GM12801 (cell line): ENCODE results near the gene KIFAP3.

Source experiments
- TF ChIP-seq, protein P1 (sequence below): IDR thresholded peaks from one replicate; pipeline ENCODE4 v1.5.1; 2011; ENCODE audit warnings: control low read depth; ENCODE audit not compliant: insufficient read length; ENCODE audit errors: extremely low read depth

KIFAP3 gene

DNA sequence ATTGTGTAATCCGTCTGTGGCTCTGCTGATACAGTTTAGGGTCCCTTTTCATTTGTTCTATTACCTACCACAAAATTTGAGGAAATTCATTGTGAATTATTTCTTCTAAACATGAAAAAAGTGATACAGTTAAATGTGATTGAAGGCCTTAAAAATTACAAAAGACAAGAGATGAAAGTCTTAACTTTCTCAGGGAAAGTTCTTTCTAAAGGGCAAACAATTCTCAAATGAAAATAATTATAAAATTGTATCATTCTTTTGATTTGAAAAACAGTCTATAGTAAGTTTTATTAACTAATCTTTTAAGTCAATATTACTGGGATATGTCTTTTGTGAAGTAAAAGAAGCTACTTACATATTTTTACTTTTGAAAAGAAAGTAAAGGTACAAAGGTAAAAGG lies 123.4 kb downstream of the KIFAP3 start:
- TF ChIP-seq, protein P1, sequence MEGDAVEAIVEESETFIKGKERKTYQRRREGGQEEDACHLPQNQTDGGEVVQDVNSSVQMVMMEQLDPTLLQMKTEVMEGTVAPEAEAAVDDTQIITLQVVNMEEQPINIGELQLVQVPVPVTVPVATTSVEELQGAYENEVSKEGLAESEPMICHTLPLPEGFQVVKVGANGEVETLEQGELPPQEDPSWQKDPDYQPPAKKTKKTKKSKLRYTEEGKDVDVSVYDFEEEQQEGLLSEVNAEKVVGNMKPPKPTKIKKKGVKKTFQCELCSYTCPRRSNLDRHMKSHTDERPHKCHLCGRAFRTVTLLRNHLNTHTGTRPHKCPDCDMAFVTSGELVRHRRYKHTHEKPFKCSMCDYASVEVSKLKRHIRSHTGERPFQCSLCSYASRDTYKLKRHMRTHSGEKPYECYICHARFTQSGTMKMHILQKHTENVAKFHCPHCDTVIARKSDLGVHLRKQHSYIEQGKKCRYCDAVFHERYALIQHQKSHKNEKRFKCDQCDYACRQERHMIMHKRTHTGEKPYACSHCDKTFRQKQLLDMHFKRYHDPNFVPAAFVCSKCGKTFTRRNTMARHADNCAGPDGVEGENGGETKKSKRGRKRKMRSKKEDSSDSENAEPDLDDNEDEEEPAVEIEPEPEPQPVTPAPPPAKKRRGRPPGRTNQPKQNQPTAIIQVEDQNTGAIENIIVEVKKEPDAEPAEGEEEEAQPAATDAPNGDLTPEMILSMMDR = no peak

DNA sequence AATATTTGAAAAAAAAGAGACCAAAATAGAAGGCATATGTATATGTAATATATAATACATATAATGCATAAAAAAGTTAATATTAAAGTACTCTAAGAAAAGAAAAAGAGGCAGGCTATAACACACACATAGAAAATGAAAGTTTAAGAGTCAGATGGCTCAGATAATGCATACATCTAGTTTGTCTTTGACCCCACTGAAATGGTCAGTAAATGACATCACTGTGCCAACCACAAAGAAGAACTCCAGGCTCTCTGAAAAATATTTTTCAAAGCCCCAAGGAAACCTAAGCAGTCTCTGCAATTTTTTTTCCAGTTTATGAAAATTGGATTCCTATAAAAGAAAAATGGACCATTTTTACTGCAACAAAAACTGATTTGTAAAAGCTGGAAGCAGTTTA lies 125.4 kb downstream of the KIFAP3 start:
- TF ChIP-seq, protein P1 = no peak

DNA sequence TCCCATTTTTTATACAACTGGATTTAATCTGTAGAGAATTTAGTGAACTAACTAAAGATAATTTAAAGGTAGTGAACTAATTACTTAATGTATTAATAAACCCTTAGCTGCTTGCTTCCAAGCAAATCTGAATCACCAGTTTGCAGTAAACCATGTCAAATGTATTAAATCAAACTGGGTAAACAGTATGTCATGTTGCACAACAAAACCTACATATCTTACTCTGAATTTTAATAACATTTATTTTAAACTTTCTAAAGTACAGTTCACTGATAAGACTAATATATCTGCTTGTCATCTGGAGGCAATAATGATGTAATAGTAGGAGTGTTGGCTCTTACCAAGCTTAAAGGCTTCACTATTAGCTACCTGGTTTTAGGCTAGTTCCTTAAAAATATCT lies 128.3 kb downstream of the KIFAP3 start:
- TF ChIP-seq, protein P1 = no peak

GRCh38 chr1:169945181-169945580 lies 129.3 kb downstream of the KIFAP3 start:
- TF ChIP-seq, protein P1 = no peak

DNA sequence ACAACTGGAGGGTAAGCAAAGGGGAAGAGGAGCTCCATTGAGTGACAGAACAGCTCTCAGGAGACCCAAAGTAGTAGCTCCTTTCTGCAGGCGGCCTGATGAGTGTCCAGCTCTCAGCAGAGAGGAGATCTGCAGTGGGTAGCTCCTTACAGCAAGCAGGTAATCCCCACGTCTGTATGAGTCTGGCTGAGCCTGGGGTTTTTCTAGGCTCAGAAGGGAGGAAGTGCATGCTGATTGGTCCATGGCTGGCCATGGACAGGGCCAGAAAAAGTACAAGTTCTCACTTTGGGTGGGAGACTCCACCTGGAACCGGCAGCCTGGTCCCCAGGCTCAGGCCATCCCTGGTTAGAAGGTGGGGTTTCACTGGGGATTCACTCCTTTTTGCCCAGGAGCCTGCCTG lies 129.9 kb downstream of the KIFAP3 start:
- TF ChIP-seq, protein P1 = no peak

GRCh38 chr1:169943963-169944526 lies 130.4 kb downstream of the KIFAP3 start:
- TF ChIP-seq, protein P1 = no peak

DNA sequence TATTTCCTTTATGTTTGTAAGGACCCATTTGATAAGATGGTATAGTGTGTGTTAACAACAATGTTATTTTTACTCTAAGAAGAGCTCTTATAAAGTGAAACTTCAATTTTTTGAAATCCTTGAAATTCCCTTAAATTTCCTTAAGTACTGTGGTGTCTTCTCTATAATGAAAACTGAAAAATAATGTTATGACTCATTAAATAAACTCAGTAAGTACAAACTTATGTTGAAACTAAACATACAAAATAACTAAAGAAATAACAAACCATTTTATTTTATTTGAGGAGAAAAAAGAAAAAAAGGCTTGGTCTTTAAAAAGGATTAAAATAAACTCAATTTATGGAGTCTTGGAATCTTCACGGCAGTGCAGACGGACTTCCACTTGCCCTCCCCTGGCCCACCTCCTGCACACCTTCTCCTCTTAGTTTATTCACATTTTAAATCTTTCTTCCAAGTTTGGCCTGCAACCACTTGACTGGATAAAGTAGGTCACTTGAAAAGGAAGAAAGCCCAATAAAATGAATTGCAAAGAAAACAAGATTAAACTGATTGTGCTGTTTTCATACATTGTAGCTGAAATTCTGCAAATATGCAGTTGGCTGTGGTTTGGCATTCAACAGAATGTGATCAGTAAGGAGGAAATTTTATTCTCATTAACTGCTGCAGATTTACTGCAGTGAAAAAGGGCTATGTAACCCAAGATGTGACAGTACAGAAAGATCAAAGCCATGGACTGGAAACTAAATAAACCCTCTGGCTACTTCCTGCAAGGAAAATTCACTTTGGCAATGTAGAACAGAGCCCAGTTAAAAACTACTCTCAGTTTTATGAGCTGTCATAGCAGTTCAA lies 132.3 kb downstream of the KIFAP3 start:
- TF ChIP-seq, protein P1 = no peak
